ENCODE measurements around the gene HSD3B1.
"Not testable (repeated sequence)": the region's sequence is repeated elsewhere in the genome, so short reads cannot be mapped to it uniquely, and the experiment has no call there.

Gene HSD3B1

DNA sequence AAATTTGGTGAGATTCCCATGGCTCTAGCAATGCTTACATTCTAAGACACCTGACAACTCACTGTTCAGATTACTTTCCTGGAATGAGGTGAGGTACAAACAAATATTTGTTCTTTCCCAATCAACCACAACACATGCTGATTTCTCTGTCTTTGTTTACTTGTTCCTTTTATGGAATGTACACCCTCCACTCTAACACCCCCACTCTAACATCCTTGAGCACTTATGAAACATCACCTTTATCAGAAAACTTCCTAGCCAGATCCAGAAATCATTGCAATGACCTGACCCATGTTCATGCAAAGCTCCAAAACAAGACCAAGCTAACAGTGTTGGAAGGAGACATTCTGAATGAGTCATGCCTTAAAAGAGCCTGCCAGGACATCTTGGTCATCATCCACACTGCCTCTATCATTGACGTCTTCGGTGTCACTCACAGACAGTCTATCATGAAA, 35.5 kb downstream of the HSD3B1 start:
- H3K4me3 ChIP-seq (ENCODE audit: low read length) = no peak overlapping the region
- H3K9me3 ChIP-seq (ENCODE audit: insufficient read depth, low read depth, low read length) = no peaks in the 10 kb centered on the region
- H3K9ac ChIP-seq (ENCODE audit: low read depth, low read length) = no peak overlapping the region
- H3K36me3 ChIP-seq (ENCODE audit: insufficient read depth, low read depth, low read length) = no peaks in the 10 kb centered on the region
- no peak overlapping the region for H3K27ac ChIP-seq (ENCODE audit: low read length)
- no peaks in the 10 kb centered on the region for H3K27me3 ChIP-seq (ENCODE audit: insufficient read depth, low read length)
- H3K4me1 ChIP-seq (ENCODE audit: insufficient read depth, low read length) = no peaks in the 10 kb centered on the region

DNA sequence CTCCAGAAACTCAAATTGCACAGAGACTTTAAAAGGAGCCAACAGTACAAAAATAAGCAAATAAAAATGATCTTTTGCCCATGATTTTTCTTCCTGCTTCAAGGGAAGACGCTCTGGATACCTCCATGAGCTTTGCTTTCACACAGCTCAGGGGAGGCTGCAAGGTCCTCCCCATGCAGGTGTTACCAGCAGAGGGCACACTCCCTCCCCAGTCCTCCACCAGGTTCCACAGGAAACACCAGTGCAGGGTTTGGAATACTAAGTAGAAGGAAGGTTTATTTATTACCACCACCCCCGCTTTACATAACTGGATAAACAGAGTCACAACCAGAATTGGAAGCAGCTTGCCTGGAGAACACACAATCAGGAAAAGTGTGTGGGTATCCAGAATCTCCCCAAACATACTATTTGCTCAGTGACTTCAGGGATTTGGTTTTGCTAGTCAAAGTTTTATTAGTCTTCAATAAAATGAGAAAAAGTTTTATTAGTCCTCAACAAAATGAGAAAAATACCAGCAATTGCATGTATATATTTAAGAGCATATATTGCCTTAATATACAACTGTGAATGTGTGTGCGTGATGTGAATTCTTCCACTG, 37.3 kb downstream of the HSD3B1 start:
- no peaks in the 10 kb centered on the region for H3K36me3 ChIP-seq (ENCODE audit: insufficient read depth, low read depth, low read length)
- H3K9ac ChIP-seq (ENCODE audit: low read depth, low read length) = no peak overlapping the region
- H3K4me1 ChIP-seq (ENCODE audit: insufficient read depth, low read length) = no peaks in the 10 kb centered on the region
- H3K27ac ChIP-seq (ENCODE audit: low read length) = no peak overlapping the region
- H3K4me3 ChIP-seq (ENCODE audit: low read length) = no peak overlapping the region
- no peaks in the 10 kb centered on the region for H3K9me3 ChIP-seq (ENCODE audit: insufficient read depth, low read depth, low read length)
- H3K27me3 ChIP-seq (ENCODE audit: insufficient read depth, low read length) = no peaks in the 10 kb centered on the region

DNA sequence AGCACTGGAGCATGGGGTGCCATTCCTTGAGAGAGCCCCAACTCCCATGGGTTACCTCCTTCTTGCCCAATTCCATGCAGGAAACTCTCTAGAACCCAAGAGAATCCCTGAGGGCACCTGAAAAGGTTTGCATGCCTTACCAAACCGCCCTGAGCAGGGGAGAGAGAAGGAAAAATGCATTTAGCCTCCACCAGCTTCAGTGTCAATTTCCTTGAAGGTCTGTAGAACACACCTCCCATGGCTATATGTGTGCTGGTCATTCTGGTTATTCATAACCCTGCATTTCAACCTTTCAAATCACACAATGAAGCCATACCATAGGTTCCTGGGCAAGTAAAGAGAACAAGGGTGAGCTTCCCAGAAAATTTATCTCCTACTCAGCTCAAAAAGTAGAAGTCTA, 39.6 kb downstream of the HSD3B1 start:
- no peaks in the 10 kb centered on the region for H3K4me1 ChIP-seq (ENCODE audit: insufficient read depth, low read length)
- H3K27me3 ChIP-seq (ENCODE audit: insufficient read depth, low read length) = no peaks in the 10 kb centered on the region
- H3K27ac ChIP-seq (ENCODE audit: low read length) = no peak overlapping the region
- H3K4me3 ChIP-seq (ENCODE audit: low read length) = no peak overlapping the region
- H3K9me3 ChIP-seq (ENCODE audit: insufficient read depth, low read depth, low read length) = no peaks in the 10 kb centered on the region
- H3K36me3 ChIP-seq (ENCODE audit: insufficient read depth, low read depth, low read length) = no peaks in the 10 kb centered on the region
- H3K9ac ChIP-seq (ENCODE audit: low read depth, low read length) = no peak overlapping the region

DNA sequence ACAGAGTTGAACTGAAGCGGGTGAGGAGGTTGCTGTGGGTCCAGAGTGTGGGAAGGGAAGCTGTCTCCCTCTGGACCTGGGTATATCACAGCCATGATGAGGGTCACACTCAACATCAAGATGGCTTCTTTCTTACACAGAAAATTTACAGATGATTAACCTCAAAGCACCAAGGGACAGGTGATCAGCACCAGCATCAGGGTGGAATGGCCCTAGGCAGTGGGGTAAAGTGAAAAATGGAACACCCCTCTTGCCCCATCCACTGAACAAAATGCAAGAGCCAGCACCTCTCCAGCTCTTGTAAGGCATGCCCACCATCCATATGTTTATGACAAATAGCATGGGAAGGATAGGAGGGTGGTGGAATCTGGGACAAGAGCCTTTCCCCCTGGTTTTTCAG, 40.3 kb downstream of the HSD3B1 start:
- Histone ChIP-seq H3K4me3 (ENCODE audit: low read length) (no peak overlapping the region), H3K27ac (ENCODE audit: low read length) (no peak overlapping the region), H3K9ac (ENCODE audit: low read depth, low read length) (no peak overlapping the region), H3K4me1 (ENCODE audit: insufficient read depth, low read length) (no peaks in the 10 kb centered on the region), H3K27me3 (ENCODE audit: insufficient read depth, low read length) (no peaks in the 10 kb centered on the region), H3K9me3 (ENCODE audit: insufficient read depth, low read depth, low read length) (no peaks in the 10 kb centered on the region), H3K36me3 (ENCODE audit: insufficient read depth, low read depth, low read length) (no peaks in the 10 kb centered on the region)

DNA sequence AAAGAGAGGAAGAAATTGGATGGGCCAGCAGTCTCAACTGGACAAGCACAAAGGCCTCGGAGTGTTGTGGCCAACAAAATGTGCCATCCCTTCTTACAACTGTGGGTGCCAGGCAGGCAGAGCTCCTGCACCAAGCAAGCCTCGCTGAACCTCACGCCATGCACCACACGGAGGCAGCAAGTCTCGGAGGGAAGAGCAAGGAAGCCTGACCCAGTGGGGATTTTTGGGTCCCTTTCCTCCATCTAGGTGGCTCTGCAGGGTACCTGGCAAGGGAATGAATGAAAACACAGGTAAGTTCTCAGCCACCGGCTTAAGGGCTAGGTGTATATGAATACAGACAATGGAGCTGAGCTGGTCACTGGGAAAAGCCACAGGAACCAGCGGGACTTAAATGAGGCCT, 40.8 kb downstream of the HSD3B1 start:
- H3K36me3 ChIP-seq (ENCODE audit: insufficient read depth, low read depth, low read length) = no peaks in the 10 kb centered on the region
- no peak overlapping the region for H3K4me3 ChIP-seq (ENCODE audit: low read length)
- H3K4me1 ChIP-seq (ENCODE audit: insufficient read depth, low read length) = no peaks in the 10 kb centered on the region
- no peaks in the 10 kb centered on the region for H3K27me3 ChIP-seq (ENCODE audit: insufficient read depth, low read length)
- no peak overlapping the region for H3K9ac ChIP-seq (ENCODE audit: low read depth, low read length)
- no peaks in the 10 kb centered on the region for H3K9me3 ChIP-seq (ENCODE audit: insufficient read depth, low read depth, low read length)
- no peak overlapping the region for H3K27ac ChIP-seq (ENCODE audit: low read length)

DNA sequence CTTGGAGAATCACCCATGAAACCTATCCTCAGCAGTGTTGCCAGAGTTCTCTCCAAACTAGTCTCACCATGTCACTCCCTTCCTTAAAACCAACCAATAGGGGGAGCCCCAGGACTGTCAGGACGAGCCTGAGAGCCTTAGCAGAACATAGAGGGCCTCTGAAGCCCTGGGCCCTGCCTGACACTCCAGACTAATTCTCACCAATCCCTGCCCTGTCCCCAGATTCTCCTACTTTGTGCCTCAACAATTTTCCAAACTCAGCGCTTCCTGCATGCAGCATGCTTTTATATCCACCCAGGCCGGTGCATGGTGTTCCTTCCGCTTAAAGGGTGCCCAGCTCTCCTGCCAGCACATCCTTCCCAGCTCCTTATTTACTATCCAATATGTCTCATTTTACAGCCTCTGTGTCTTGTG, 42.7 kb downstream of the HSD3B1 start:
- H3K9ac ChIP-seq (ENCODE audit: low read depth, low read length) = no peak overlapping the region
- no peaks in the 10 kb centered on the region for H3K4me1 ChIP-seq (ENCODE audit: insufficient read depth, low read length)
- no peak overlapping the region for H3K4me3 ChIP-seq (ENCODE audit: low read length)
- no peaks in the 10 kb centered on the region for H3K9me3 ChIP-seq (ENCODE audit: insufficient read depth, low read depth, low read length)
- no peaks in the 10 kb centered on the region for H3K27me3 ChIP-seq (ENCODE audit: insufficient read depth, low read length)
- no peaks in the 10 kb centered on the region for H3K36me3 ChIP-seq (ENCODE audit: insufficient read depth, low read depth, low read length)
- H3K27ac ChIP-seq (ENCODE audit: low read length) = no peak overlapping the region

DNA sequence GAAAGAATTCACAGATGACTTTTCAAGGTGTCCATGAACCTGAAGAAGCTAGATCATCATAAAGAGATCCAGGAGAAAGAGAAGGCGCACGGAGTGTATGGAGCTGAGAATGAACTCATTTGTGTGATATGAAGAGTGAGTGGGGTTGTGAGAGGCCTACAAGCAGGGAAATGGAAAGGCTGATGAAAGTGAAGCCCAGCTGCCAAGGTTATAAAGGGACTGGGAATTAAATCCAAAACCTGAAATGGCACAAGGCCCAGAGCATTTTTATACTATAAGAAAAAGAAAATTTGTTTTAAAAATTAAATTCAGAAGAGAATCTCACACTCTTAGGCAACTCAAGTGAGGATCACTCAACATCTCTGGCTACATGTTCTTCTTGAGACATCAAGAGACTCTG, 43.4 kb downstream of the HSD3B1 start:
- H3K36me3 ChIP-seq (ENCODE audit: insufficient read depth, low read depth, low read length) = no peaks in the 10 kb centered on the region
- H3K4me1 ChIP-seq (ENCODE audit: insufficient read depth, low read length) = no peaks in the 10 kb centered on the region
- no peaks in the 10 kb centered on the region for H3K27me3 ChIP-seq (ENCODE audit: insufficient read depth, low read length)
- H3K27ac ChIP-seq (ENCODE audit: low read length) = no peak overlapping the region
- H3K9ac ChIP-seq (ENCODE audit: low read depth, low read length) = no peak overlapping the region
- H3K4me3 ChIP-seq (ENCODE audit: low read length) = no peak overlapping the region
- H3K9me3 ChIP-seq (ENCODE audit: insufficient read depth, low read depth, low read length) = no peaks in the 10 kb centered on the region

DNA sequence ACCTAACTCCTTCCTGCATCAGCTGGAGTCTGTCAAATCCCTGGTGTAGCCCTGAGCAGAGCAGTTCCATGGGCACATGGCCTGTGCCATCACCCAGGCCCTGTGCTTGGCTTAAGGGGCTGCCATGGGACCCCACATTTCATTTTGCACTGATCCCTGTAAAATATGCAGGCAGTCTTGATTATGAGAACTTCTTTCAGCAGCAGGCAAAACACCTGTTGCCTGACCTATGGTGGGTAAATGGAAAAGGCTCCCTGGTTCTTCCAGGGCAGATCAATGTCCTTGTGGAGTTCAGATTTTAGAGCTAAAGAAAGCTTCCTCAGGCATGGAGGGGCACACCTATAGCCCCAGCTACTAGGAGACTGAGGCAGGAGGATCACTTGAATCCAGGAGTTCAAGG, 44.2 kb downstream of the HSD3B1 start:
- H3K4me3 ChIP-seq (ENCODE audit: low read length) = no peak overlapping the region
- H3K36me3 ChIP-seq (ENCODE audit: insufficient read depth, low read depth, low read length) = no peaks in the 10 kb centered on the region
- no peak overlapping the region for H3K27ac ChIP-seq (ENCODE audit: low read length)
- no peak overlapping the region for H3K9ac ChIP-seq (ENCODE audit: low read depth, low read length)
- no peaks in the 10 kb centered on the region for H3K27me3 ChIP-seq (ENCODE audit: insufficient read depth, low read length)
- H3K4me1 ChIP-seq (ENCODE audit: insufficient read depth, low read length) = no peaks in the 10 kb centered on the region
- H3K9me3 ChIP-seq (ENCODE audit: insufficient read depth, low read depth, low read length) = no peaks in the 10 kb centered on the region

DNA sequence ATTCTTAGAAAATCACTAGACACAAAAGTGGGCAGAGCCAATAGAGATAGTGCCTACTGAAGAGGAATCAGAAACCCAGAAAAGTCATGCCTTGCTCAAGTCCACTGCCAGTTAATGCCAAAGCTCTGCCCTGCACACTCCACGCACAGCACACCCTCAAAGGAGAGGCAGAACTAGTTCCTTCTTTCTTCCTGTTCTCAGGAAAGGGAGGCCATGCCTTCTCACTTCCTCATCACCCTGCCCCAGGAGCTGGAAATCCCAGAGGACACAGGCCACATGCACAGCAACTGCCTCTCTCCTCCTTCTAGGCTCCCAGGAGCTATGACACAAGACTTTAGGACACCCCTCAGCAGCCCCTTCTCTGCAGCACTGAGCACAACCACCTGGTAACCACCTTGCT, 45.6 kb downstream of the HSD3B1 start:
- H3K4me3 ChIP-seq (ENCODE audit: low read length); H3K9me3 ChIP-seq (ENCODE audit: insufficient read depth, low read depth, low read length); H3K9ac ChIP-seq (ENCODE audit: low read depth, low read length): not testable (repeated sequence)

DNA sequence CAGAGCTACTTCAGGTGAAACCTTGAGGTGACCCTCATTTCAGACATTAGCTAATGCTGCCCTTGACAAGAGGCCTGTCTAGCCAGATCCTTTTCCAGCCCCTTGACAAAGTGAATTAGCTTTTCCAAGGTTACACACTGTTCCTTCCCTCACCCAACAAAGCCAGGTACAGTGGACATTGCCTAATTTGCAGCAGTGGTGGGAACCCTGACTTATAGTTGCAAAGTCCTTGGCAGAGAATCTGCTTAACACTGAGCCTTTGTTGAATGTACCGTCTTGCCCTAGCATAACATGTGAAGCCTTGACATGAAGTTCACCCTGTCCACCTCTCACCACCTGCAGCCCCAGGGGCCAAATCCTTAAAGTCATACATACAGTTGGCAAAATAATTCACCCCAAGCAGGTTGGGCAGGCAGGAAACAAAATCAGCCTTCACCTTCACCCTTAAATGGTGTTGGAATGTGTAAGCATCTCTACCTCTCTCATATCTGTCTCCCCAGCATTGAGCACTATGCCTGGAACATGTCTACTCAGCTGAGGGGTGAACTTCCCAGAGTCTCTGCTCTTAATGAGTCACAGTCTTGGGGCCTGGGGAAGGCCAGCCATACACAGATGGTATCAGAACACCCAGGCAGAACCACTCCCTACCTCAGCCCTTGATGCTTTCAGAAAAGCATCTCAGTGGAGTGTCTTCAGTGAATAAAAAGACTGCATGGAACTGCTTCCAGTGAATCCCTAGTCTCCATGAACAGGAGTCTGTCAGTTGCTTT, 46.5 kb downstream of the HSD3B1 start:
- H3K9me3 ChIP-seq (ENCODE audit: insufficient read depth, low read depth, low read length); H3K27me3 ChIP-seq (ENCODE audit: insufficient read depth, low read length); H3K9ac ChIP-seq (ENCODE audit: low read depth, low read length); H3K4me1 ChIP-seq (ENCODE audit: insufficient read depth, low read length); H3K36me3 ChIP-seq (ENCODE audit: insufficient read depth, low read depth, low read length); H3K27ac ChIP-seq (ENCODE audit: low read length); H3K4me3 ChIP-seq (ENCODE audit: low read length): not testable (repeated sequence)

More for the DNA sequence above, 45.6 kb downstream of the HSD3B1 start:
- not testable (repeated sequence) for H3K27ac ChIP-seq (ENCODE audit: low read length); H3K36me3 ChIP-seq (ENCODE audit: insufficient read depth, low read depth, low read length); H3K4me1 ChIP-seq (ENCODE audit: insufficient read depth, low read length); H3K27me3 ChIP-seq (ENCODE audit: insufficient read depth, low read length)

DNA sequence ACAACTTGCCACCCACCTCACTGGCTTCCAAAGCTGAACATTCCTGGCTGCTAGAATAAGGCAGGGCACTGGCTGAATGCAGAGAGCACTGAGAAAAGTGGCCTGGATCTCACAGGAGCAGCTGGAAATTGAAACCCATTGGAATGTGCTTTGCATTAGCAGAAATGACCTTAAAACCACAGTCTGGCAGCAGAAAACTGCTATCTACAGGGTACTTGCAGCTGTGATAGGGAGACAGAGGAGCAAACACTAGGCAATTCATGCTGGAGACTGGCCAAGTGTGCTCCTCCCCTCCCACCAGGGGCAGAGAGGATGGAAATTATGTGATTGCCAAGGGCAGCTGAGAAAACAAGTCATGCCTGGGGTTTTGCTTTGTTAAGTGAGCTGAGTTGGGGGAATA, 47.2 kb downstream of the HSD3B1 start:
- Histone ChIP-seq H3K9ac (ENCODE audit: low read depth, low read length) (no peak overlapping the region), H3K4me1 (ENCODE audit: insufficient read depth, low read length) (no peaks in the 10 kb centered on the region), H3K36me3 (ENCODE audit: insufficient read depth, low read depth, low read length) (no peaks in the 10 kb centered on the region), H3K4me3 (ENCODE audit: low read length) (no peak overlapping the region), H3K27me3 (ENCODE audit: insufficient read depth, low read length) (no peaks in the 10 kb centered on the region), H3K9me3 (ENCODE audit: insufficient read depth, low read depth, low read length) (no peaks in the 10 kb centered on the region), H3K27ac (ENCODE audit: low read length) (no peak overlapping the region)

DNA sequence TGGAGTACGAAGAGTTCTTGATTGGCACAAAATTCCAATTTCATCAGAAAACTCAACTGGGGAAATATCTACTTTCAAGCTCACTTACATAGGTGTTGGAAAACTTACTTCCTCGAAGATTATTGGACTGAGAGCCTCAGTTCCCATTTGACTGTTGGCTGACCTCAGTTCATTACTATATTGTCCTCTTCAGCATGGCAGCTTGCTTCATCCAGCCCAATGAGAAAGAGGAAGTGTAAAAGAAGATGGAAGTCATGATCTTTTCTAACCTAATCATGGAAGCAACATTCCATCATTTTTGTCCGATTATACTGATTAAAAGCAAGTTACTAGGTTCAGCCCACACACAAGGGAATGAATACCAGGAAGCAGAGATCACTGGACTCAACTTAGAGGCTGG, 49.4 kb downstream of the HSD3B1 start:
- no peak overlapping the region for H3K4me3 ChIP-seq (ENCODE audit: low read length)
- no peak overlapping the region for H3K9ac ChIP-seq (ENCODE audit: low read depth, low read length)
- no peak overlapping the region for H3K27ac ChIP-seq (ENCODE audit: low read length)
- no peaks in the 10 kb centered on the region for H3K4me1 ChIP-seq (ENCODE audit: insufficient read depth, low read length)
- H3K27me3 ChIP-seq (ENCODE audit: insufficient read depth, low read length) = no peaks in the 10 kb centered on the region
- no peaks in the 10 kb centered on the region for H3K36me3 ChIP-seq (ENCODE audit: insufficient read depth, low read depth, low read length)
- H3K9me3 ChIP-seq (ENCODE audit: insufficient read depth, low read depth, low read length) = no peaks in the 10 kb centered on the region

All from iPS-20b (cell line).